ENCODE measurements around the gene ZKSCAN2. TPM values are rescaled to one million over a fixed set of nuclear protein-coding genes. Genes with fewer than 3 reads are reported as not detected.

Gene ZKSCAN2
- total RNA-seq (1 to 10 TPM; 3.6 to 8.8 (median 5.2) TPM), polyA plus RNA-seq (1 to 10 TPM; 1.2 to 3.9 (median 2.0) TPM)
- long read RNA-seq, donor 1, full-length matches to known transcripts, result 1 of 1 reads
- long read RNA-seq, donor 1, partial matches to known transcripts, result 0 of 1 reads
- long read RNA-seq, donor 1, other reads (novel, unspliced or antisense), result 0 of 1 reads
- long read RNA-seq, donor 2, result 0 reads
- long read RNA-seq, donor 3, partial matches to known transcripts, result 0 of 2 reads
- long read RNA-seq, donor 3, other reads (novel, unspliced or antisense), result 0 of 2 reads
- long read RNA-seq, donor 4, partial matches to known transcripts, result 0 of 1 reads
- long read RNA-seq, donor 4, other reads (novel, unspliced or antisense), result 1 of 1 reads
- long read RNA-seq, donor 5, full-length matches to known transcripts, result 1 of 2 reads
- long read RNA-seq, donor 5, partial matches to known transcripts, result 1 of 2 reads
- long read RNA-seq, donor 5, other reads (novel, unspliced or antisense), result 0 of 2 reads
- long read RNA-seq, donor 6, full-length matches to known transcripts, result 1 of 4 reads
- long read RNA-seq, donor 6, partial matches to known transcripts, result 0 of 4 reads
- long read RNA-seq, donor 6, other reads (novel, unspliced or antisense), result 3 of 4 reads
- long read RNA-seq, donor 7, result 0 reads
- long read RNA-seq, donor 8, result 0 reads
- long read RNA-seq, donor 9, result 0 reads
- long read RNA-seq, donor 10, full-length matches to known transcripts, result 2 of 2 reads
- long read RNA-seq, donor 10, partial matches to known transcripts, result 0 of 2 reads
- long read RNA-seq, donor 10, other reads (novel, unspliced or antisense), result 0 of 2 reads

- peak within 1 kb of the TSS; percentile 27 to 78 (median 42) for H3K4me3 ChIP-seq
- peak; percentile 92 to 96 (median 92) for DNase-seq
- peaks cover 0 to 27% of the 10 kb centered on the region in 2 donors for H3K36me3 ChIP-seq (replicated peaks in 1 of 2)
- TF ChIP-seq POLR2A (IDR thresholded peaks at IDR 0.05) (peak; percentile 90 to 95), CTCF (IDR thresholded peaks at IDR 0.05) (no peak)
- intact Hi-C loops (cut with DNase I), result no loop called here
- 0 to 1% (median 1%) methylated on average over 12 to 69 of the region's 69 CpGs for WGBS, 4 donors
- H3K4me1 ChIP-seq (replicated peaks in 1 of 2), result peaks cover 22 to 41% of the 10 kb centered on the region in 2 donors
- no peaks in the 10 kb centered on the region for H3K27me3 ChIP-seq
- H3K9me3 ChIP-seq (replicated peaks in 1 of 3), result no peaks in the 10 kb centered on the region
- H3K27ac ChIP-seq, result peak within 1 kb of the TSS; percentile 91 to 99 (median 98)
Measured at GRCh38 chr16:25257470-25257955, at the start of gene ZKSCAN2. TSS of gene ZKSCAN2 (minus strand) at chr16:25257845. CDS start at chr16:25257127, 718 bp downstream.

GRCh38 chr16:25299792-25300590, 42.3 kb upstream of the ZKSCAN2 start:
- TF ChIP-seq POLR2A (IDR thresholded peaks at IDR 0.05) (no peak), CTCF (IDR thresholded peaks at IDR 0.05) (no peak)
- H3K4me1 ChIP-seq (replicated peaks in 1 of 2), result no peaks in the 10 kb centered on the region
- H3K36me3 ChIP-seq (replicated peaks in 1 of 2), result no peaks in the 10 kb centered on the region
- 34 to 58% (median 44%) methylated on average over 4 of the region's 4 CpGs for WGBS, 4 donors
- no peak overlapping the region for H3K4me3 ChIP-seq
- peaks cover 6% of the 10 kb centered on the region for H3K27me3 ChIP-seq
- intact Hi-C loops (cut with DNase I), result no loop called here
- H3K27ac ChIP-seq, result no peak overlapping the region
- no peaks in the 10 kb centered on the region for H3K9me3 ChIP-seq (replicated peaks in 1 of 3)
- DNase-seq, result no peak

- intact Hi-C loops (cut with DNase I), result no loop called here
- no peaks in the 10 kb centered on the region for H3K9me3 ChIP-seq (replicated peaks in 1 of 3)
- H3K4me3 ChIP-seq, result no peak overlapping the region
- 68 to 73% (median 70%) methylated on average over 5 of the region's 5 CpGs for WGBS, 4 donors
- no peak for DNase-seq
- H3K4me1 ChIP-seq (replicated peaks in 1 of 2), result no peaks in the 10 kb centered on the region
- TF ChIP-seq CTCF (IDR thresholded peaks at IDR 0.05), result no peak
- TF ChIP-seq POLR2A (IDR thresholded peaks at IDR 0.05), result no peak
- peaks cover 3% of the 10 kb centered on the region for H3K27me3 ChIP-seq
- H3K27ac ChIP-seq, result no peak overlapping the region
- no peaks in the 10 kb centered on the region for H3K36me3 ChIP-seq (replicated peaks in 1 of 2)
Measured at GRCh38 chr16:25298165-25298872, 40.7 kb upstream of the ZKSCAN2 start.

Measured in adrenal gland (tissue), 19 donors.